Measurements from ENCODE around the gene HIF1A. TPM values are rescaled to one million over a fixed set of nuclear protein-coding genes. Genes with fewer than 3 reads are reported as not detected.
A peak's percentile ranks its signal among the peaks of the same experiment; 100 is the strongest.
"Not testable (repeated sequence)": the region's sequence is repeated elsewhere in the genome, so short reads cannot be mapped to it uniquely, and the experiment has no call there.

Gene HIF1A
- total and polyA plus RNA-seq, 7 donors, result 4.3 to 32.4 (median 17.4) TPM

GRCh38 chr14:61754627-61755381, 59.5 kb downstream of the HIF1A start:
- intact Hi-C loops (cut with DNase I), result no loop called here
- no peaks in the 10 kb centered on the region for H3K36me3 ChIP-seq (ENCODE audit: insufficient read depth in 1 of 2, low read depth in 1 of 2)
- H3K27ac ChIP-seq, result no peak overlapping the region
- 78 to 80% (median 78%) methylated on average over 5 of the region's 5 CpGs for WGBS, 3 donors
- no peak for TF ChIP-seq CTCF (IDR thresholded peaks at IDR 0.05)
- H3K27me3 ChIP-seq (ENCODE audit: insufficient read depth in 3 of 3, low read length in 2 of 3), result no peaks in the 10 kb centered on the region
- peaks cover 15% of the 10 kb centered on the region for H3K4me1 ChIP-seq
- H3K9me3 ChIP-seq, result no peaks in the 10 kb centered on the region
- ATAC-seq (no peak), DNase-seq (no peak)
- no peak overlapping the region for H3K4me3 ChIP-seq

GRCh38 chr14:61755382-61755742, 60.0 kb downstream of the HIF1A start:
- H3K9me3 ChIP-seq; H3K4me1 ChIP-seq; intact Hi-C loops (cut with DNase I); H3K27ac ChIP-seq; H3K36me3 ChIP-seq (ENCODE audit: insufficient read depth in 1 of 2, low read depth in 1 of 2); H3K4me3 ChIP-seq; ATAC-seq; H3K27me3 ChIP-seq (ENCODE audit: insufficient read depth in 3 of 3, low read length in 2 of 3); DNase-seq: not testable (repeated sequence)

GRCh38 chr14:61756135-61756534, 60.8 kb downstream of the HIF1A start:
- no peak for TF ChIP-seq CTCF (IDR thresholded peaks at IDR 0.05)
- Histone ChIP-seq H3K27ac (no peak overlapping the region), H3K4me3 (no peak overlapping the region), H3K27me3 (ENCODE audit: insufficient read depth in 3 of 3, low read length in 2 of 3) (no peaks in the 10 kb centered on the region), H3K4me1 (peaks cover 7% of the 10 kb centered on the region), H3K36me3 (ENCODE audit: insufficient read depth in 1 of 2, low read depth in 1 of 2) (no peaks in the 10 kb centered on the region), H3K9me3 (no peaks in the 10 kb centered on the region)
- 69 to 79% (median 77%) methylated on average over 2 of the region's 2 CpGs for WGBS, 3 donors
- intact Hi-C loops (cut with DNase I), result no loop called here
- ATAC-seq (no peak), DNase-seq (no peak)

- no peak overlapping the region for H3K4me3 ChIP-seq
- no peaks in the 10 kb centered on the region for H3K36me3 ChIP-seq (ENCODE audit: insufficient read depth in 1 of 2, low read depth in 1 of 2)
- ATAC-seq (no peak), DNase-seq (no peak)
- intact Hi-C loops (cut with DNase I), result loop anchor here in 1 of 2 donors (5.0 to 10.0 kb wide), 3 partner anchors 63 to 465 kb away; partner anchors contain the start of gene HIF1A
- WGBS, 3 donors, result 92 to 94% (median 93%) methylated on average over 7 of the region's 7 CpGs
- peaks cover 11% of the 10 kb centered on the region for H3K4me1 ChIP-seq
- H3K27ac ChIP-seq, result no peak overlapping the region
- no peaks in the 10 kb centered on the region for H3K27me3 ChIP-seq (ENCODE audit: insufficient read depth in 3 of 3, low read length in 2 of 3)
- H3K9me3 ChIP-seq, result no peaks in the 10 kb centered on the region
- TF ChIP-seq CTCF (IDR thresholded peaks at IDR 0.05), result no peak
These were observed 64.6 kb downstream of the HIF1A start for GRCh38 chr14:61759878-61760277.

GRCh38 chr14:61761557-61761956, 66.2 kb downstream of the HIF1A start:
- intact Hi-C loops (cut with DNase I), result loop anchor here in 1 of 2 donors (5.0 to 10.0 kb wide), 3 partner anchors 64 to 467 kb away; partner anchors contain the start of gene HIF1A
- Histone ChIP-seq H3K27ac (peak overlapping the region; percentile 89), H3K4me1 (peaks cover 24% of the 10 kb centered on the region), H3K27me3 (ENCODE audit: insufficient read depth in 3 of 3, low read length in 2 of 3) (no peaks in the 10 kb centered on the region), H3K9me3 (no peaks in the 10 kb centered on the region), H3K36me3 (ENCODE audit: insufficient read depth in 1 of 2, low read depth in 1 of 2) (peaks cover 0 to 2% of the 10 kb centered on the region in 2 donors), H3K4me3 (peak overlapping the region; percentile 79)
- 49 to 56% (median 56%) methylated on average over 5 of the region's 5 CpGs for WGBS, 3 donors
- no peak for TF ChIP-seq CTCF (IDR thresholded peaks at IDR 0.05)
- ATAC-seq (peak; percentile 2 to 4 (median 2)), DNase-seq (no peak)

All from psoas muscle (tissue), 8 donors.